Upper lobe of left lung (tissue), 4 donors: ENCODE results near the gene ISCA2.

Experiments
- EP300 ChIP-seq, 4 donors: sonication (generic); formaldehyde crosslinking; IDR thresholded peaks; one replicate each; pipeline ENCODE4 v1.5.1; 2017; ENCODE audit warnings: antibody characterized with exemption in 4 of 4, control low read depth in 2 of 4
- POLR2A ChIP-seq, 4 donors: fragments of 450-650 bp; IDR thresholded peaks; one replicate each; pipeline ENCODE4 v1.5.1; 2016 to 2017; ENCODE audit warnings: antibody characterized with exemption in 4 of 4, mild to moderate bottlenecking in 2 of 4
- POLR2AphosphoS5 ChIP-seq, 2 donors: sonication (generic); formaldehyde crosslinking; IDR thresholded peaks; one replicate each; pipeline ENCODE4 v1.5.1; 2017; ENCODE audit warnings: antibody characterized with exemption in 2 of 2
- TF ChIP-seq, protein P1 (sequence below), 6 experiments: fragments of 450-650 bp in 4 of 6; fragments of 200-600 bp in 2 of 6; sonication (generic) in 2 of 6; IDR thresholded peaks; one replicate each; pipeline ENCODE4 v1.5.1; 2016 to 2019; ENCODE audit warnings: antibody characterized with exemption in 6 of 6

DNA sequence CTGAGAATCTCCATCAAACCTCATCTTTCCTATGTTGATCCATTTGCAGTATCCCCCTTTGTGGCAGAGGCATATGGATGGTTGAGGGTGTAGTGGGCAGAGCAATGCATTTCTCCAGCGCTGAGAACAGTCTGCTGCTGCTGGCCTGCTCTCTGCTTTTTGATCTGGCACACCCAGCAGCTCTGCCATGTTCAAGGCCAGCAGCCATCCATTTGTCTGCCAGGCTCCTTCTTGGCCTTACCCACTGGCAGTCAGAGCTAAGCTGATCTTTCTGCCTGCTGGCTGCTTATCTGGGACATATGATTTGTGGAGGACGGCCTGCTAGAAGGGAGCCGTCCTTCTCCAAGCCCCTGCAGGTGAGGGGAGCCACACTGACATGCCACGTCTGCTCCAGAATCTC, 17.5 kb upstream of the ISCA2 start:
- TF ChIP-seq POLR2A (IDR thresholded peaks at IDR 0.05) (no peak), POLR2AphosphoS5 (IDR thresholded peaks at IDR 0.05) (no peak), EP300 (IDR thresholded peaks at IDR 0.05) (no peak)
- TF ChIP-seq, protein P1, sequence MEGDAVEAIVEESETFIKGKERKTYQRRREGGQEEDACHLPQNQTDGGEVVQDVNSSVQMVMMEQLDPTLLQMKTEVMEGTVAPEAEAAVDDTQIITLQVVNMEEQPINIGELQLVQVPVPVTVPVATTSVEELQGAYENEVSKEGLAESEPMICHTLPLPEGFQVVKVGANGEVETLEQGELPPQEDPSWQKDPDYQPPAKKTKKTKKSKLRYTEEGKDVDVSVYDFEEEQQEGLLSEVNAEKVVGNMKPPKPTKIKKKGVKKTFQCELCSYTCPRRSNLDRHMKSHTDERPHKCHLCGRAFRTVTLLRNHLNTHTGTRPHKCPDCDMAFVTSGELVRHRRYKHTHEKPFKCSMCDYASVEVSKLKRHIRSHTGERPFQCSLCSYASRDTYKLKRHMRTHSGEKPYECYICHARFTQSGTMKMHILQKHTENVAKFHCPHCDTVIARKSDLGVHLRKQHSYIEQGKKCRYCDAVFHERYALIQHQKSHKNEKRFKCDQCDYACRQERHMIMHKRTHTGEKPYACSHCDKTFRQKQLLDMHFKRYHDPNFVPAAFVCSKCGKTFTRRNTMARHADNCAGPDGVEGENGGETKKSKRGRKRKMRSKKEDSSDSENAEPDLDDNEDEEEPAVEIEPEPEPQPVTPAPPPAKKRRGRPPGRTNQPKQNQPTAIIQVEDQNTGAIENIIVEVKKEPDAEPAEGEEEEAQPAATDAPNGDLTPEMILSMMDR (IDR thresholded peaks at IDR 0.05): no peak
